CD4-positive, CD25-positive, alpha-beta regulatory T cell (primary cell): ENCODE measurements around the gene EIF4B. TPM values are rescaled to one million over a fixed set of nuclear protein-coding genes. Genes with fewer than 3 reads are reported as not detected.

Source experiments
- ATAC-seq, 2 donors: fragments of 150-1000 bp; cut with Tn5 transposase; one replicate each; pipeline ENCODE4 v1.10.0; 2021; ENCODE audit warnings: low read depth in 2 of 2, moderate number of reproducible peaks in 2 of 2, moderate library complexity in 1 of 2
- DNase-seq, 3 donors: peaks; one replicate each; pipeline versions ENCODE4 v3.0.0 to v3.0.0-alpha.2; 2012 to 2022; ENCODE audit warnings: mixed read lengths in 1 of 3
- H3K27ac ChIP-seq: one replicate; pipeline ENCODE4 v1.7.0; 2013; ENCODE audit warnings: mild to moderate bottlenecking, low read length; ENCODE audit not compliant: insufficient read depth, poor library complexity, severe bottlenecking
- H3K27me3 ChIP-seq: one replicate; pipeline ENCODE4 v1.7.0; 2013; ENCODE audit warnings: low read length; ENCODE audit not compliant: control insufficient read depth, insufficient read depth
- H3K36me3 ChIP-seq: one replicate; pipeline ENCODE4 v1.7.0; 2013; ENCODE audit warnings: mild to moderate bottlenecking, low read length, moderate library complexity; ENCODE audit not compliant: control insufficient read depth, insufficient read depth
- H3K4me1 ChIP-seq: 2 replicates; pipeline ENCODE4 v1.7.0; 2013; ENCODE audit warnings: mild to moderate bottlenecking, low read length; ENCODE audit not compliant: insufficient read depth, control insufficient read depth, poor library complexity, severe bottlenecking
- H3K4me3 ChIP-seq: one replicate; pipeline ENCODE4 v1.7.0; 2013; ENCODE audit warnings: low read depth, mild to moderate bottlenecking, low read length, moderate library complexity
- H3K9me3 ChIP-seq, 2 experiments: 1 replicate in 1 of 2; 2 replicates in 1 of 2; pipeline ENCODE4 v1.7.0; 2013; ENCODE audit warnings: low read length in 2 of 2, mild to moderate bottlenecking in 1 of 2, moderate library complexity in 1 of 2; ENCODE audit not compliant: control insufficient read depth in 2 of 2
- H3K27ac Mint-ChIP-seq, 3 donors: one replicate each; pipeline ENCODE4 v1.8.0; 2020 to 2022; ENCODE audit warnings: mild to moderate bottlenecking in 3 of 3, mixed read lengths in 3 of 3, moderate library complexity in 2 of 3
- H3K27me3 Mint-ChIP-seq: one replicate; pipeline ENCODE4 v1.8.0; 2022; ENCODE audit warnings: mild to moderate bottlenecking, mixed read lengths
- H3K36me3 Mint-ChIP-seq: one replicate; pipeline ENCODE4 v1.8.0; 2020; ENCODE audit warnings: mixed read lengths
- H3K4me1 Mint-ChIP-seq, 4 donors: one replicate each; pipeline ENCODE4 v1.8.0; 2020 to 2022; ENCODE audit warnings: mixed read lengths in 4 of 4, mild to moderate bottlenecking in 1 of 4
- H3K4me3 Mint-ChIP-seq, 4 donors: one replicate each; pipeline ENCODE4 v1.8.0; 2020 to 2022; ENCODE audit warnings: mild to moderate bottlenecking in 4 of 4, mixed read lengths in 4 of 4, moderate library complexity in 3 of 4
- H3K9me3 Mint-ChIP-seq, 7 donors: one replicate each; pipeline ENCODE4 v1.8.0; 2020 to 2022; ENCODE audit warnings: mixed read lengths in 7 of 7, mild to moderate bottlenecking in 3 of 7, moderate library complexity in 2 of 7
- polyA plus RNA-seq, 4 donors: library from polyadenylated mRNA; unstranded; fragments of 300-500 nt; fragmentation: Illumina TruSeq; gene quantifications; one replicate each; pipeline ENCODE4 v1.2.3, GENCODE V29; 2021
- total RNA-seq: library from RNA; stranded (reverse); gene quantifications from one replicate; pipeline ENCODE4 v1.2.3, GENCODE V29; 2022

The EIF4B gene
- total and polyA plus RNA-seq, 5 donors from 2014 or later, result 71.3 to 506 (median 116) TPM

DNA sequence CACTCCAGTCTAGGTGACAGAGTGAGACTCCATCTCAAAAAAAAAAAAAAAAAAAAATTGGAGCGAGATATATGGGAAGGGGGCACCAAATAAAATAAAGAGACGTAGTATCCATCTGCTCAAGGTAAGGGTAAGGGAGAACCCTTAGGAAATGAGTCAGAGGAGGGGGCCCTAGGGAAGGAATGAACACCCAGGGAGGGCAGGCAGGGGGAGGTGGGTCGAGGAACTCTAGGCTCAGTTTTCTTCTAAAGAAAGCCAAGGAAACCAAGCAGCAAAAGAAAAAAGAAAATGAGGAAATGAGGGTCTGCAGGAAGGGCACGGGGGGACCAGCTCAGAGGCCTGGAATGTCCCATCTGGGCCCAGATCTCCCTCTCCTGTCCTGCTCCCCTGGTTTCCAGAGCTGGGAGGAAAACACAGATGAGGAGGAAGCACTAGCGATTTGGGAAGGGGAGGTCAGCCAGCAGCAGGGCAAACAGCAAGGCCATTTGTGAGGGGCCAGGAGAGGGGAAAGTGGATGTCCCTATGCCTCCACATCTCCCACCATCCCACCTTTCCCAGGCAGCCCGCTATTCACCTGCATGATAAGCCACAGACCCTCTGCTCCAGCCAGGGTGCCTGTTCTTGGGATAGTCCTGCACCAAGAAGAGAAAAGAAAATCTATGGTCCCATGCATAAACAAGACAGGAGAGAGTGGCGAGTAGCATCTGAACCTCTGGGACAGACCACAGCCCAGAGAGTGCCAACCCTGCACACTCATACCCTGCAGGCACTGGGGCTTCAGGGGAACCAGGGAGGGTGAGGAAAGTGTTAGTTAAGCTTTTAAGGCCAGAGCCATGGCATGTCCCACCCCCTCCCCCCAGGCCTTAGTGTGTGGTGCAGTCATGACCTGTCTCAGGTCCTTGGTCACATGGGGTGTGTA, 61.1 kb downstream of the EIF4B start:
- no peaks in the 10 kb centered on the region for H3K4me1 ChIP-seq
- Mint-ChIP-seq H3K36me3 (peaks cover 44% of the 10 kb centered on the region), H3K9me3 (no peaks in the 10 kb centered on the region), H3K27ac (peak overlapping the region in 1 of 3 donors; percentile 49), H3K4me1 (peaks cover 0 to 23% (median 15%) of the 10 kb centered on the region in 4 donors), H3K4me3 (no peak overlapping the region), H3K27me3 (no peaks in the 10 kb centered on the region)
- no peaks in the 10 kb centered on the region for H3K27me3 ChIP-seq
- H3K27ac ChIP-seq, result no peak overlapping the region
- peaks cover 52% of the 10 kb centered on the region for H3K36me3 ChIP-seq
- H3K4me3 ChIP-seq, result no peak overlapping the region
- no peak for ATAC-seq
- DNase-seq, result no peak
- no peaks in the 10 kb centered on the region for H3K9me3 ChIP-seq

- H3K4me1 Mint-ChIP-seq, result peaks cover 0 to 27% (median 19%) of the 10 kb centered on the region in 4 donors
- H3K27ac ChIP-seq, result no peak overlapping the region
- peaks cover 44% of the 10 kb centered on the region for H3K36me3 Mint-ChIP-seq
- no peak overlapping the region for H3K4me3 Mint-ChIP-seq
- no peaks in the 10 kb centered on the region for H3K4me1 ChIP-seq
- H3K27me3 Mint-ChIP-seq, result no peaks in the 10 kb centered on the region
- peaks cover 58% of the 10 kb centered on the region for H3K36me3 ChIP-seq
- no peaks in the 10 kb centered on the region for H3K9me3 Mint-ChIP-seq
- H3K9me3 ChIP-seq, result no peaks in the 10 kb centered on the region
- ATAC-seq (no peak), DNase-seq (no peak)
- no peak overlapping the region for H3K4me3 ChIP-seq
- peak overlapping the region in 1 of 3 donors; percentile 87 for H3K27ac Mint-ChIP-seq
- H3K27me3 ChIP-seq, result no peaks in the 10 kb centered on the region
Measured at GRCh38 chr12:53067993-53068770, 61.9 kb downstream of the EIF4B start.

GRCh38 chr12:53068811-53069585, 62.7 kb downstream of the EIF4B start:
- no peak overlapping the region for H3K4me3 ChIP-seq
- H3K27me3 ChIP-seq, result no peaks in the 10 kb centered on the region
- ATAC-seq (no peak), DNase-seq (no peak)
- no peaks in the 10 kb centered on the region for H3K4me1 ChIP-seq
- peaks cover 64% of the 10 kb centered on the region for H3K36me3 ChIP-seq
- Mint-ChIP-seq H3K36me3 (peaks cover 46% of the 10 kb centered on the region), H3K27me3 (no peaks in the 10 kb centered on the region), H3K9me3 (no peaks in the 10 kb centered on the region), H3K4me3 (no peak overlapping the region), H3K4me1 (peaks cover 0 to 30% (median 20%) of the 10 kb centered on the region in 4 donors), H3K27ac (peak overlapping the region in 2 of 3 donors; percentile 59 to 76)
- H3K27ac ChIP-seq, result no peak overlapping the region
- no peaks in the 10 kb centered on the region for H3K9me3 ChIP-seq

GRCh38 chr12:53069621-53070410, 63.6 kb downstream of the EIF4B start:
- Histone ChIP-seq H3K36me3 (peaks cover 67% of the 10 kb centered on the region), H3K27ac (no peak overlapping the region), H3K4me3 (no peak overlapping the region), H3K4me1 (no peaks in the 10 kb centered on the region), H3K27me3 (no peaks in the 10 kb centered on the region), H3K9me3 (no peaks in the 10 kb centered on the region)
- Mint-ChIP-seq H3K4me1 (peaks cover 0 to 34% (median 23%) of the 10 kb centered on the region in 4 donors), H3K27me3 (no peaks in the 10 kb centered on the region), H3K4me3 (no peak overlapping the region), H3K36me3 (peaks cover 50% of the 10 kb centered on the region), H3K27ac (peak overlapping the region in 2 of 3 donors; percentile 65 to 76), H3K9me3 (no peaks in the 10 kb centered on the region)
- ATAC-seq (no peak), DNase-seq (no peak)

DNA sequence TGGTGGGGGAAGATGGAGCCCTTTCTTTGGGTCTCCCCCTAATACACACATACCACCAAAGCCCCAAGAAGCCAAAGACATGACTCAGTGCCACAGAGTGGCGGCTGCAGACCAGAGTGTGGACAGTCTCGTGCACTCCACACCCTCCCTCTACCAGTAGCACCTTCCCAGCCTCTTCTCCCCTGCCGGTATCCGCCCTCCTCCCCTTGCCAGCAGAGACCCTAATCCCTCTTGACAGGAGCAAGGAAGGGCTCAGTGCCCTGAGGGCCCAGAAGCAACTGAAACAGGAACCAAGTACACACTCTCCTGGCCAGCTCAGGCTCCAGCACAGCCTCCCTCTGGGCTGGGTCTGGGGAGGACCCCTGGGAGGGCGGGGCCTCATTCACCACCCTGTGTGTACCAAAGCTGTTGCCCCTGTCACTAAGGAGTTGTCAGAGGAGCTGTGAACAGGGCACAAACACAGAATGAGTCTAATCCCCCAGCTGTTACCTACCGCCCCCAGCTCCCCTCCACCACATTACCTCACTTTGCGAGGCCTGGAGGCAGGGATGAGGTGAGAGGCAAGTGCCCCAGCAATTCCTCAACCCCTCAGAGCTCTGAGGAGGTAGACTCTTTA, 64.7 kb downstream of the EIF4B start:
- no peak overlapping the region for H3K4me3 ChIP-seq
- Mint-ChIP-seq H3K27ac (peak overlapping the region in 1 of 3 donors; percentile 65), H3K27me3 (no peaks in the 10 kb centered on the region), H3K4me3 (no peak overlapping the region), H3K9me3 (no peaks in the 10 kb centered on the region), H3K4me1 (peaks cover 0 to 42% (median 25%) of the 10 kb centered on the region in 4 donors), H3K36me3 (peaks cover 49% of the 10 kb centered on the region)
- no peak overlapping the region for H3K27ac ChIP-seq
- H3K36me3 ChIP-seq, result peaks cover 71% of the 10 kb centered on the region
- no peaks in the 10 kb centered on the region for H3K9me3 ChIP-seq
- DNase-seq, result no peak
- H3K27me3 ChIP-seq, result no peaks in the 10 kb centered on the region
- no peaks in the 10 kb centered on the region for H3K4me1 ChIP-seq
- no peak for ATAC-seq

DNA sequence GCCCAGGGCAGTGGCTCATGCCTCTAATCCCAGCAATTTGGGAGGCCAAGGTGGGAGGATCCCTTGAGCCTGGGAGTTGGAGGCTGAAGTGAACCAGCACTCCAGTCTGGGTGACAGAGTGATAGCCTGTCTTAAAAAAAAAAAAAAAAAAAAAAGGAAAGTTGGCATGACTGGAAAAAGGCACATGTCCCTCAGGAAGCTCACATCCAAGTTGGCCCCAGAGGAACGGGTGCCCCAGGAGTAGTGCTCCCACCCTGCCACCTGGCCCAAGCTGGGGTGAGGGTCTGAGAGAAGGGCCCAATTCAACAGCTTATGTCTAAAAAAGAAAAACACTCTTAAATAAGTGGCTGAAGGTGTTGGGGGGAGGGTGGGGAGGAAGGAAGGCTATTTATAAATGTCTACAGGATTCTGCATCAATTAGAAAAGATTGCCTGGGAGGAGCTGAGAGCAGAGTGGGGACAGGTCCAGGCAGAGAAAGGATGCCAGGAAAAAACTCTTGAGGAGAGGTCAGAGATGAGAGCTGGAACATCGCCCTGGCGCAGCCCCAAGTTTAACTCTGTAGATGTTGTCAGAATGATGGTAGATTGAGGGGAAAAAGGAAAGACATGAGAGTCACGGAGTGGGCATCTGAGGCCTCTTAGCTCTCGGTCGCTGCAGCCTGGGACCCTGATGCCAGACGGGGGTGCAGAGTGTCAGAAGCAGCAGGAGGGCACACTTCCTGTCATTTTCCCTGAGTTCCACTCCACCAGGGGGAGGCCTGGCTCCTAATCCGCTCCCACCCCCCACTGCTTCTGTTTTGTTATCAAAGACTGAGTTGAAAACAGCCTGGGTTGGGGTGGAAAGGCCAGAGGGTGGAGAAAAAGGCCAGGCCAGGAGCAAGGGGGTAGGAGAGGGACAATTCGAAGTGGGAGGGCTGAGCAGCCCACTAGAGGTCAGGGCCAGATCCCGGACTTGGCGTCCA, 65.6 kb downstream of the EIF4B start:
- H3K36me3 ChIP-seq, result peaks cover 76% of the 10 kb centered on the region
- H3K4me1 Mint-ChIP-seq, result peaks cover 0 to 45% (median 27%) of the 10 kb centered on the region in 4 donors

More for the DNA sequence above, 65.6 kb downstream of the EIF4B start:
- no peak overlapping the region for H3K4me3 ChIP-seq
- peaks cover 4% of the 10 kb centered on the region for H3K4me1 ChIP-seq
- no peak overlapping the region for H3K27ac ChIP-seq
- Mint-ChIP-seq H3K4me3 (peak overlapping the region in 1 of 4 donors; percentile 25), H3K27me3 (no peaks in the 10 kb centered on the region), H3K36me3 (peaks cover 47% of the 10 kb centered on the region), H3K9me3 (no peaks in the 10 kb centered on the region), H3K27ac (peak overlapping the region in 1 of 3 donors; percentile 65)
- DNase-seq (no peak), ATAC-seq (no peak)
- no peaks in the 10 kb centered on the region for H3K27me3 ChIP-seq
- no peaks in the 10 kb centered on the region for H3K9me3 ChIP-seq
